Endothelial cell of umbilical vein (primary cell): ENCODE results near the gene PARM1.

Experiments
- GATA2 ChIP-seq: IDR thresholded peaks from 2 replicates; pipeline ENCODE4 v1.7.0; 2011; ENCODE audit warnings: low read depth, mild to moderate bottlenecking, moderate library complexity, mixed read lengths, low read length; ENCODE audit not compliant: insufficient read length, insufficient read depth
- POLR2A ChIP-seq: IDR thresholded peaks from 2 replicates; pipeline ENCODE4 v1.6.1; 2012; ENCODE audit warnings: low read depth, mild to moderate bottlenecking, control low read depth, low read length

DNA sequence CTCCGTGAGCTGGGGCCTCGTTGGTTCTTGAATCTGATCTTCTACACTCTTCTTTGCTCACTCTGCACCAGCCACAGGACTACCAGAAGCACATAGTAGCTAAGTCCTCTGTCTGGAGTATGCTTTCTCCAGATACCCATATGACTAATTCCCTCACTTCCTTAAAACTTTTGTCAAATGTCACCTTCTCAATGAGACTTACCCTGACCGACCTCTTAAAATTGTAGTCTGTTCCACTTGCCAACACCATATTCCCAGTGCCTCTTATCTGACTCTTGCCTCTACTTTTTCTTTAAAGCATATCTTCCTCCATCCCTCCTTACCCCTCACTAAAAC lies 10.0 kb downstream of the PARM1 start:
- TF ChIP-seq GATA2 (no peak), POLR2A (no peak)
